Lower leg skin (tissue), 4 donors: ENCODE results near the gene PKD1. TPM values are rescaled to one million over a fixed set of nuclear protein-coding genes. Genes with fewer than 3 reads are reported as not detected.
"Not testable (repeated sequence)": the region's sequence is repeated elsewhere in the genome, so short reads cannot be mapped to it uniquely, and the experiment has no call there.

Experiments
- DNase-seq, 2 donors: peaks; one replicate each; pipeline ENCODE4 v3.0.0-alpha.2; 2019; ENCODE audit warnings: low spot score in 2 of 2
- H3K4me3 ChIP-seq: fragments of 200-600 bp; sonication (generic); 2 replicates; pipeline ENCODE4 v1.5.1; 2017; ENCODE audit warnings: mild to moderate bottlenecking, low read depth; ENCODE audit not compliant: poor library complexity, severe bottlenecking
- POLR2A ChIP-seq, 2 donors: fragments of 450-650 bp; IDR thresholded peaks; one replicate each; pipeline ENCODE4 v1.6.1; 2016 to 2017; ENCODE audit warnings: antibody characterized with exemption in 2 of 2, mild to moderate bottlenecking in 1 of 2, moderate library complexity in 1 of 2
- WGBS, 2 donors: methylation state at CpG; one replicate each; pipeline ENCODE4 v1.1.5; 2018; 5-methylcytosine and 5-hydroxymethylcytosine counted together
- intact Hi-C: fragments of 100-400 bp; cut with DNase I; formaldehyde crosslinking; loops from one replicate; pipeline ENCODE4 v1.15.0; 2023; ENCODE audit warnings: low total_unique reads
- total RNA-seq, 4 donors: library from RNA; depleted of rRNA; stranded (reverse); fragments of >200 nt; gene quantifications; one replicate each; pipeline ENCODE4 v1.1.0, GENCODE V29; 2016
- TF ChIP-seq, protein P1 (sequence below), 3 donors: fragments of 450-650 bp; IDR thresholded peaks; one replicate each; pipeline ENCODE4 v1.5.1; 2016; ENCODE audit warnings: antibody characterized with exemption in 3 of 3, mild to moderate bottlenecking in 3 of 3, moderate library complexity in 2 of 3

PKD1 gene
- total RNA-seq = 100 to 1,000 TPM; 125 to 266 (median 192) TPM

DNA sequence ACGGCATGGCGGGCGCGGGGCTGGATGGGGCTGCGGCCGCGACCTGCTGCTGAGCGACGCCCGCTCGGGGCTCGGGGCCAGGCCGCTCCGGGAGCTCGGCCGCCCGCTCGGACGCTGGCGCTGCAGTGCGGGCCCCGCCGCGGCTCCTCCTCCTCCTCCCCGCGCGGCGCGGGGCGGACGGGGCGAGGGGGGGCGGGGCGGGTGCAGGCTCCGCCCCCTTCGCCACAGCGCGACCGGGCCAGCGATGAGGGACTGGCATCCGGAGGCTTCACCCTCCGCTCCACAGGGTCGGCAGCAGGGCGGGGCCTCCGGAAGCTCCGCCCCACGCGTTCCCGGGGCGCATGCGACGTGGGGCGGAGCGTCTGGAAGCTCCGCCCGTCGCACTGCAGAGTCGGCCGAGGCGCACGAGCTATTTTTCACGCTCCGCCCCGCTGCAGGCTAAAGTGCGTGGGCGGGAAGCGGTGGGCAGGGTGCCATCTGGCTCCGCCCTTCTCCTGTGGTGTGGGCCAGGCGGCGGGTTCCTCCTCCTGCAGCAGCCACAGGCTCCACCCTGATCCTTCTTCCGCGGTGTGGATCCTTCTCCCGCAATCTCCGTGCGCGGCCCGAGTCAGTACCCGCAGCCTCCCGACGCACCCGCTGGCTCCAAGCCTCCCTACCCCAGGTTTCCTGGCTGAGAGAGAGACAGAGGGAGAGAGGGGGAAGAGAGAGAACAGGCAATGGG is at the start of gene PKD1:
Gene PKD1 (minus strand): TSS at position 129 of the 721 bp plus-strand sequence. CDS start 209 bp downstream, outside the sequence.
- peak within 1 kb of the TSS; percentile 45 for H3K4me3 ChIP-seq
- DNase-seq = peak; percentile 97 to 99
- 0% methylated on average over 24 to 33 of the region's 81 CpGs for WGBS, 2 donors
- intact Hi-C loops = not testable (repeated sequence)

DNA sequence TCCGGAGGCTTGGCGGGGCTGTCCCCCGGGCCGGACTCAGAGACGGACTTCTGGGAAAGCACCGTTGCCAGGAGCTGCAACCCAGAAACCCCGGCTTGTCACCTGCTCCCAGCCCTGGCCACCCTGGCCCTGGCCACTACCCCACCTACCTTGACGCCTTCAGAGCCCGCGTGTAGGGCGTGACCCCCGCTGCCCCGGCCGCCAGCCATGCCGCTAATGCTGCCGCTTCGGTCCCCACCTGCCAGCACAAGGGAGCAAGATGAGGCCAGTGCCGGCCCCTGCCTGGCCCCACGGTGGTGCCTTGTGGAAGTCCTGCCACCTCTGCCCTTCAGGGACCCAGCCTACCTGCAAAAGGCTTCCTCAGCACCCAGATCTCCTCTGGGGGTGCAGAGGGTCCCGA is 49.3 kb upstream of the PKD1 start:
- intact Hi-C loops = no loop called here
- 81 to 82% methylated on average over 19 to 20 of the region's 20 CpGs for WGBS, 2 donors
- H3K4me3 ChIP-seq = no peak overlapping the region
- DNase-seq = no peak
- TF ChIP-seq POLR2A (IDR thresholded peaks at IDR 0.05) = no peak
- TF ChIP-seq, protein P1, sequence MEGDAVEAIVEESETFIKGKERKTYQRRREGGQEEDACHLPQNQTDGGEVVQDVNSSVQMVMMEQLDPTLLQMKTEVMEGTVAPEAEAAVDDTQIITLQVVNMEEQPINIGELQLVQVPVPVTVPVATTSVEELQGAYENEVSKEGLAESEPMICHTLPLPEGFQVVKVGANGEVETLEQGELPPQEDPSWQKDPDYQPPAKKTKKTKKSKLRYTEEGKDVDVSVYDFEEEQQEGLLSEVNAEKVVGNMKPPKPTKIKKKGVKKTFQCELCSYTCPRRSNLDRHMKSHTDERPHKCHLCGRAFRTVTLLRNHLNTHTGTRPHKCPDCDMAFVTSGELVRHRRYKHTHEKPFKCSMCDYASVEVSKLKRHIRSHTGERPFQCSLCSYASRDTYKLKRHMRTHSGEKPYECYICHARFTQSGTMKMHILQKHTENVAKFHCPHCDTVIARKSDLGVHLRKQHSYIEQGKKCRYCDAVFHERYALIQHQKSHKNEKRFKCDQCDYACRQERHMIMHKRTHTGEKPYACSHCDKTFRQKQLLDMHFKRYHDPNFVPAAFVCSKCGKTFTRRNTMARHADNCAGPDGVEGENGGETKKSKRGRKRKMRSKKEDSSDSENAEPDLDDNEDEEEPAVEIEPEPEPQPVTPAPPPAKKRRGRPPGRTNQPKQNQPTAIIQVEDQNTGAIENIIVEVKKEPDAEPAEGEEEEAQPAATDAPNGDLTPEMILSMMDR (IDR thresholded peaks at IDR 0.05) = no peak

GRCh38 chr16:2184346-2184745 is 48.6 kb upstream of the PKD1 start:
- no peak overlapping the region for H3K4me3 ChIP-seq
- no peak for DNase-seq
- 79 to 85% methylated on average over 16 to 19 of the region's 19 CpGs for WGBS, 2 donors
- no peak for TF ChIP-seq POLR2A (IDR thresholded peaks at IDR 0.05)
- TF ChIP-seq, protein P1 (IDR thresholded peaks at IDR 0.05) = no peak
- intact Hi-C loops = no loop called here

- no peak for DNase-seq
- TF ChIP-seq, protein P1 (IDR thresholded peaks at IDR 0.05) = no peak
- no peak for TF ChIP-seq POLR2A (IDR thresholded peaks at IDR 0.05)
- H3K4me3 ChIP-seq = no peak overlapping the region
- intact Hi-C loops = no loop called here
- 89 to 97% methylated on average over 17 to 26 of the region's 30 CpGs for WGBS, 2 donors
These were observed 48.0 kb upstream of the PKD1 start for GRCh38 chr16:2183671-2184070.

DNA sequence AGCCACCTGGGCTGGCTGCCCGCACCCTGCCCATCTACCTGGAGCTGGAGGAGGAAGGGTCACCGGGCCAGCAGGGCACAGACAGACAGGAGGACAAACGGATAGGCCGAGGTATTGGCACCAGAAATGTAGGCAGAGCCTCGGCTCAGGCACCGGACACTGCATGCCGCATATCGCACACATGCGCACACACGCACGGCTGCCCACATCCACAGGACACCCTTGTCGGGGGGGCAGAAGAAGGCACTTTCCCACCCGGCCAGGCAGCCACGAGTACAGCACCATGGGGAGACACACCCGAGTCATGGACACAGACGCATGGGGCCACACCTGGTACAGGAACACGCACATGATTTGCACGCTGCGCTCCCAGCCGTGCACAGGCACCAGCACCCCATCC is 46.3 kb upstream of the PKD1 start:
- intact Hi-C loops = no loop called here
- DNase-seq = no peak
- TF ChIP-seq, protein P1 (IDR thresholded peaks at IDR 0.05) = no peak
- H3K4me3 ChIP-seq = no peak overlapping the region
- 89 to 94% methylated on average over 20 of the region's 20 CpGs for WGBS, 2 donors

- H3K4me3 ChIP-seq = no peak overlapping the region
- 72 to 81% methylated on average over 23 to 39 of the region's 46 CpGs for WGBS, 2 donors
- intact Hi-C loops = no loop called here
- no peak for TF ChIP-seq POLR2A (IDR thresholded peaks at IDR 0.05)
- TF ChIP-seq, protein P1 (IDR thresholded peaks at IDR 0.05) = no peak
- peak in 1 of 2 donors; percentile 86 for DNase-seq
These were observed 45.5 kb upstream of the PKD1 start for GRCh38 chr16:2180962-2181923.
